Left ventricle myocardium inferior (tissue), 1 donor: ENCODE data around the gene RIC1. TPM values are rescaled to one million over a fixed set of nuclear protein-coding genes. Genes with fewer than 3 reads are reported as not detected.

Source experiments
- DNase-seq: peaks from one replicate; pipeline ENCODE4 v3.0.0-alpha.2; 2020
- H3K27ac ChIP-seq: fragments of 200-600 bp; replicated peaks from 2 replicates; pipeline ENCODE4 v1.8.0; 2021
- H3K27me3 ChIP-seq: fragments of 200-600 bp; 2 replicates; pipeline ENCODE4 v1.8.0; 2021; ENCODE audit warnings: low read depth
- H3K36me3 ChIP-seq: fragments of 200-600 bp; 2 replicates; pipeline ENCODE4 v1.8.0; 2021
- H3K4me1 ChIP-seq: fragments of 200-600 bp; 2 replicates; pipeline ENCODE4 v1.8.0; 2021
- H3K4me3 ChIP-seq: fragments of 200-600 bp; 2 replicates; pipeline ENCODE4 v1.8.0; 2021; ENCODE audit warnings: mild to moderate bottlenecking, moderate library complexity
- H3K9me3 ChIP-seq: fragments of 200-600 bp; replicated peaks from 2 replicates; pipeline ENCODE4 v1.8.0; 2021
- intact Hi-C: fragments of 100-400 bp; cut with micrococcal nuclease; formaldehyde crosslinking; loops from one replicate; pipeline ENCODE4 v1.11.0; 2022
- total RNA-seq: library from RNA; stranded (reverse); fragmentation: NEBNext Ultra II Directional; extraction: Animal tissue kit (Norgen Biotek cat#: 25700); gene quantifications from one replicate; pipeline ENCODE4 v1.2.1, GENCODE V29; 2021
- TF ChIP-seq, protein P1 (sequence below): fragments of 200-600 bp; IDR thresholded peaks from 2 replicates; pipeline ENCODE4 v1.8.0; 2021; ENCODE audit warnings: antibody characterized with exemption, mild to moderate bottlenecking, borderline replicate concordance
- donor health status: DM: no; HTN: yes; CAD: no; lungs with severe emphysema.

Gene RIC1
- total RNA-seq, 1 donor from 2014 or later = 7.1 TPM

DNA sequence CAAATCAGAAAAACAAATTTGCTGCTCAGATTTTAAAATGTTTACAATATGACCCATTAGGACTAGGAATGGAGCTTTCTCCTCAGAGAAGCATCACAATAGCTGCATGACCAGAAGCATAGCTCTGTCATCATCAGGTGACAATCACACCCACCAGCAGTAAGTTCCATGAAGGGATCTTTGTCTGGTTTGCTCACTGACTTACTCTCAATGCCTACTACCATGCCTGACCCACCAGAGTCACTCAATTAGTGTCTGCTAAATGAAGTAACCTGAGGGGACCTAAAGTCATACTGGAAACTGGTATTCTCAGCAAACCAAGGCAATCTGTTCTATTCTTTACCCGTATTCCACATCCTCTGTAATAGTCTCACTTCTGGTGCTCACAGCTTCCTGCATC lies 196.3 kb downstream of the RIC1 start:
- H3K4me3 ChIP-seq = no peak overlapping the region
- no peaks in the 10 kb centered on the region for H3K27me3 ChIP-seq
- H3K36me3 ChIP-seq = peaks cover 44% of the 10 kb centered on the region
- TF ChIP-seq, protein P1, sequence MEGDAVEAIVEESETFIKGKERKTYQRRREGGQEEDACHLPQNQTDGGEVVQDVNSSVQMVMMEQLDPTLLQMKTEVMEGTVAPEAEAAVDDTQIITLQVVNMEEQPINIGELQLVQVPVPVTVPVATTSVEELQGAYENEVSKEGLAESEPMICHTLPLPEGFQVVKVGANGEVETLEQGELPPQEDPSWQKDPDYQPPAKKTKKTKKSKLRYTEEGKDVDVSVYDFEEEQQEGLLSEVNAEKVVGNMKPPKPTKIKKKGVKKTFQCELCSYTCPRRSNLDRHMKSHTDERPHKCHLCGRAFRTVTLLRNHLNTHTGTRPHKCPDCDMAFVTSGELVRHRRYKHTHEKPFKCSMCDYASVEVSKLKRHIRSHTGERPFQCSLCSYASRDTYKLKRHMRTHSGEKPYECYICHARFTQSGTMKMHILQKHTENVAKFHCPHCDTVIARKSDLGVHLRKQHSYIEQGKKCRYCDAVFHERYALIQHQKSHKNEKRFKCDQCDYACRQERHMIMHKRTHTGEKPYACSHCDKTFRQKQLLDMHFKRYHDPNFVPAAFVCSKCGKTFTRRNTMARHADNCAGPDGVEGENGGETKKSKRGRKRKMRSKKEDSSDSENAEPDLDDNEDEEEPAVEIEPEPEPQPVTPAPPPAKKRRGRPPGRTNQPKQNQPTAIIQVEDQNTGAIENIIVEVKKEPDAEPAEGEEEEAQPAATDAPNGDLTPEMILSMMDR = no peak
- no peak for DNase-seq
- no peak overlapping the region for H3K27ac ChIP-seq
- peaks cover 4% of the 10 kb centered on the region for H3K4me1 ChIP-seq
- no peaks in the 10 kb centered on the region for H3K9me3 ChIP-seq
- intact Hi-C loops = no loop called here

Other genes with a start within 250 kb of the RIC1 start
- 34.3 TPM for gene PLGRKT, start 191.2 kb upstream of the RIC1 start, total RNA-seq
- gene CD274, start 178.6 kb upstream of the RIC1 start, total RNA-seq = 14.7 TPM
- gene PDCD1LG2, start 118.6 kb upstream of the RIC1 start, total RNA-seq = 2.0 TPM
- 23.9 TPM for gene ERMP1, start 204.0 kb downstream of the RIC1 start, total RNA-seq